ENCODE results near the gene PRR5L.

DNA sequence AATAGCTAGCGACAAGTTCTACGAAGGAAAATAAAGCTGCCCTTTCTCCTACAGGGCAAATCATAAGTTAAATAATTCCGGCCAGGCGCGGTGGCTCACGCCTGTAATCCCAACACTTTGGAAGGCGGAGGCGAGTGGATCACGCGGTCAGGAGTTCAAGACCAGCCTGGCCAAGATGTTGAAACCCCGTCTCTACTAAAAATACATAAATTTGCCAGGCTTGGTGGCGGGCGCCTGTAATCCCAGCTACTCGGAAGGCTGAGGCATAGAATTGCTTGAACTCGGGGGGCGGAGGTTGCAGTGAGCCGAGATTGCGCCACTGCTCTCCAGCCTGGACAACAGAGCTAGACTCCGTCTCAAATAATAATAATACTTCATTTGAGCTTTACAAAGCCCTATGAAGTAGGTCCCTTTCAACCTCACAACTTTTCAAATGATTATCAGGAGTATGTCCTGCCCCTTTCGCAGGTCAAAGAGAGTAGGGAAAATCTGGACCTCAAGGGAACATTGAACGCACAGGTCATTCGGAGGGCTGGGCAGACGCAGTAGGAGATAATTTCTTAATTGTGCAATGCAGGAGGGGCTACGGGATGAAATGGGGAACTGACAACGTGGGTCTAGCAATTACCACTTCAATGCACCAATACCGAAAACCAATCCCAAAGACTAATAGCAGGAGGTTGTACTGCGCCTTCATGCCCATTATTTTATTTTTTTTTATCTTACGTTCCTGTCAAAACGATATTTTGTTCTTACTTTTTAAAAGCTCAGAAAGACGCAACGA is 7.5 kb upstream of the PRR5L start:
- TF ChIP-seq POLR2A (IDR thresholded peaks at IDR 0.05; ENCODE audit: low read depth, low read length) (no peak), POLR2AphosphoS5 (IDR thresholded peaks at IDR 0.05; ENCODE audit: low read depth, low read length) (no peak), TAF1 (IDR thresholded peaks at IDR 0.05; ENCODE audit: borderline replicate concordance, low read depth, low read length) (no peak)
